NCI-H2227 (cell line): Measurements from ENCODE around the gene WWP2.

Experiments
- DNase-seq: peaks from one replicate; lab custom pipeline; 2025; ENCODE audit not compliant: unreplicated experiment; lab: John Stamatoyannopoulos, UW

Gene WWP2

GRCh38 chr16:69830146-69830533 lies 68.0 kb downstream of the WWP2 start:
- no peak for DNase-seq

GRCh38 chr16:69830534-69831211 lies 68.5 kb downstream of the WWP2 start:
- DNase-seq: no peak

- DNase-seq: no peak
Observed at GRCh38 chr16:69831212-69832123, 69.3 kb downstream of the WWP2 start.

GRCh38 chr16:69833357-69834282 lies 71.5 kb downstream of the WWP2 start:
- DNase-seq: peak; percentile 9

GRCh38 chr16:69834807-69835466 lies 72.8 kb downstream of the WWP2 start:
- peak; percentile 10 for DNase-seq

GRCh38 chr16:69836257-69836656 lies 74.1 kb downstream of the WWP2 start:
- no peak for DNase-seq

- no peak for DNase-seq
Observed at GRCh38 chr16:69837380-69837779, 75.2 kb downstream of the WWP2 start.

- no peak for DNase-seq
Observed at GRCh38 chr16:69838489-69838888, 76.4 kb downstream of the WWP2 start.

GRCh38 chr16:69839240-69839688 lies 77.1 kb downstream of the WWP2 start:
- no peak for DNase-seq

GRCh38 chr16:69839798-69840409 lies 77.8 kb downstream of the WWP2 start:
- DNase-seq: no peak

GRCh38 chr16:69840975-69841374 lies 78.8 kb downstream of the WWP2 start:
- no peak for DNase-seq

GRCh38 chr16:69844441-69844840 lies 82.3 kb downstream of the WWP2 start:
- DNase-seq: no peak

- DNase-seq: no peak
Observed at GRCh38 chr16:69845181-69845580, 83.0 kb downstream of the WWP2 start.

- DNase-seq: no peak
Observed at GRCh38 chr16:69847643-69848042, 85.5 kb downstream of the WWP2 start.

- no peak for DNase-seq
Observed at GRCh38 chr16:69848637-69849545, 86.8 kb downstream of the WWP2 start.

GRCh38 chr16:69851491-69852240 lies 89.5 kb downstream of the WWP2 start:
- no peak for DNase-seq

GRCh38 chr16:69852815-69853214 lies 90.7 kb downstream of the WWP2 start:
- no peak for DNase-seq

GRCh38 chr16:69853481-69853880 lies 91.3 kb downstream of the WWP2 start:
- DNase-seq: no peak
